A549 treated with AZD2906 at 1 μM for 4 hours (cell line): ENCODE data around the gene ANTXR2. TPM values are rescaled to one million over a fixed set of nuclear protein-coding genes. Genes with fewer than 3 reads are reported as not detected.

Experiments used
- total RNA-seq: library from RNA; stranded (reverse); fragments of 200-300 nt; extraction: Qiagen RNA extraction; gene quantifications from 5 replicates; pipeline ENCODE4 v1.2.3, GENCODE V29; 2022

The ANTXR2 gene
- 2.2 to 3.7 TPM (median 2.8 TPM) in 5 replicates for total RNA-seq

GRCh38 chr4:80072744-80073472 lies at the start of gene ANTXR2:
Gene ANTXR2, minus strand, starts transcription at chr4:80073229. Its CDS starts 669 bp downstream, at chr4:80072560.

Other genes starting within 250 kb of the ANTXR2 start
- 0.13 to 0.38 TPM (median 0.27 TPM) in 5 replicates for gene PRDM8, start 124.3 kb upstream of the ANTXR2 start, total RNA-seq
- gene FGF5, start 193.4 kb upstream of the ANTXR2 start, total RNA-seq, result 0.07 to 0.23 TPM (median 0.10 TPM) in 5 replicates